ENCODE data around the gene ALK. TPM values are rescaled to one million over a fixed set of nuclear protein-coding genes. Genes with fewer than 3 reads are reported as not detected.
A peak's percentile ranks its signal among the peaks of the same experiment; 100 is the strongest.

The ALK gene
- total RNA-seq, 1 experiment from 2014 or later = 0.06 TPM

DNA sequence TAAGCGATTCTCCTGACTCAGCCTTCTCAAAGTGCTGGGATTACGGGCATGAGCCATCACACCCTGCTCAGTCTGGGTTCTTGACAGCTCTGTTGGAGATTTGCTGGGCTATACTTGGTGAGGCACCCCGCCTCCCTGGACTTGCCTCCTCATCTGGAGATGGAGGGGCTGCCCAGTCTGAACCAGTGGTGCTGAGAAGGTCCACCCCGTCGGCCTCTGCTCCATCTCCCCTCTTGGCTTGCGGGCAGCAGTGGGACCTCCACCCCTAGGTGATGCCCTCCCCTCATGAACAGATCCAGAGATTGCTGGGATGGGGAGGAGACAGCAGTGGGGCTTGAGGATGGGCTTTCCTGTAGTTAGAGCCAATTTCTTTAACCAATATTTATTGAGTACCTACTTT, 685.3 kb downstream of the ALK start:
- no peak for DNase-seq (ENCODE audit: low read depth)

- no peak for DNase-seq (ENCODE audit: low read depth)
Observed at GRCh38 chr2:29235411-29235810, 686.0 kb downstream of the ALK start.

DNA sequence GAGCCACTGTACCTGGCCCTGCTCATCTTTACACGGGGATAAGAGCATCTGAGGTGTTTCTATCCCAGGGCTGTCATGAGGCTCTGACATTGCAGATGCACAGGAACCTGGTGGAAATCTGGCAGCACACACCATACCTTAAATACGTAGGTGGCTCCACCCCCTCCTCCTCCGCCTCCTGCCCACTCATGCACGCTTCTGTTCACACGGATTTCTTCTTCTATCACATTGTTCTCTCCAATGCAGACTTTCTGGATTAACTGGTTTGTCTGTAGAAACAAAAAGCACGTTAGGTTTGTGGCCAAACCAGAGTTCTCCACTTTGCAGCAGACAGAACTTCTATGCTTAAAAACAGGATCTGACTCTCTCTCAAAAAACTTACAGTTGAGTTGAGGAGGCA, 688.0 kb downstream of the ALK start:
- no peak for DNase-seq (ENCODE audit: low read depth)

DNA sequence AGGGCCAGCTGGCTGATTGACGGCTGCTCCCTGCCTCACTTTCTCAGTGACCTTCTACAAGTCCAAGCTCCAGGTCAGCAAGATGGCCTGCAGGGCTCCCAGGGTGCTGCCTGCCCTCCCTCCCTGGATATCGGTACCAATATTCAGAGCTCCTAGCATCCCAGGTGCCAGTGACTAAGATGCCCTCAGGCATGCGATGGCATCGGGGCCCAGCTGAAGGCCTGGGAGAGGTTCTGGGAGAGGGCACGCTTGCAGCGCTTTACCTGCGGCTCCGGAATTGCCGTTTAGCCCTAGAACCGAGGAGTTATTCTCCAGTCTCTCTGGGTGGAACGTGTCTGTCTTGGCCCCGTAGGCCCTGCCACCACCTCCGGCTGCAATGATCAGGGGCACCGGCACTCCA, 689.3 kb downstream of the ALK start:
- no peak for DNase-seq (ENCODE audit: low read depth)

- no peak for DNase-seq (ENCODE audit: low read depth)
Observed at GRCh38 chr2:29229640-29230039, 691.7 kb downstream of the ALK start.

- no peak for DNase-seq (ENCODE audit: low read depth)
Observed at GRCh38 chr2:29228947-29229346, 692.4 kb downstream of the ALK start.

GRCh38 chr2:29227935-29228675, 693.3 kb downstream of the ALK start:
- peak; percentile 86 for DNase-seq (ENCODE audit: low read depth)

DNA sequence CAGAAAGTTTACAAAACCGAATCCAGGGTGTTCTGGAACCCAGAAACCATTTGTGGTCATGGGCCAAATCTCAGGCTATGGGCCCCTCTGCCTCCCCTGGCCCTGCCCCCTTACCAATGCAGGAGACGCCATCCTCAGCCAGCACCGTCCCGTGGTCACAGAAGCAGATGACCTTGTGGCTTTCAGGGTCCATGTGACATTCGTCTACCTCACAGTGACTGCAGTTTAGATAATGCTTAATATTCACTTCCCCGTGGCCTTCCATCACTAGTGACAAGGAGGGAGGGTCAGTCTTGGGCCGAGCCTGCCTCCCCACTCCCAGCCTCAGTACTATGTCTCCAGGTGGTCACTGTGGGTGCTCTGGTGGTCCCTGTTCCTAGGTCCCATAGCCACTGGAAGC, 694.6 kb downstream of the ALK start:
- DNase-seq (ENCODE audit: low read depth) = no peak

GRCh38 chr2:29226375-29226774, 695.0 kb downstream of the ALK start:
- no peak for DNase-seq (ENCODE audit: low read depth)

DNA sequence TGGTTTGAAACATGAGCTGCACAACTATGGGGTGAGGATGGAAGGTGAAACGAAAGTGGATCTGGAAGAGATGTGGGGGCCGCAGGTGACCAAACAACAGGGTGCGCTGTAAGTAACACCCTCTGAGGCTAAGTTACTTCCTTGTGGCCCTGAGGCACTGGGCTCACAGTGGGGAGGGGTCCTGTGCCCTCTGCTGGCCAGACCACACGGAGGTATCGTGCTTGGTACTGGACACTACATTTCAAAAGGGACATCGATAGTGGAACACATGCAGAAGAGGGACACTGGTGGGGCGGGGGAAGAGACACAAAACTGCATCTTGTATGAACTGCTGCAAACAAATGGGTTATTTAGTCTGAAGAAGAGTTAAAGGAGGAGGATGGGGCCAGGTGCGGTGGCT, 695.6 kb downstream of the ALK start:
- DNase-seq (ENCODE audit: low read depth) = no peak

GRCh38 chr2:29224693-29225551, 696.5 kb downstream of the ALK start:
- no peak for DNase-seq (ENCODE audit: low read depth)

DNA sequence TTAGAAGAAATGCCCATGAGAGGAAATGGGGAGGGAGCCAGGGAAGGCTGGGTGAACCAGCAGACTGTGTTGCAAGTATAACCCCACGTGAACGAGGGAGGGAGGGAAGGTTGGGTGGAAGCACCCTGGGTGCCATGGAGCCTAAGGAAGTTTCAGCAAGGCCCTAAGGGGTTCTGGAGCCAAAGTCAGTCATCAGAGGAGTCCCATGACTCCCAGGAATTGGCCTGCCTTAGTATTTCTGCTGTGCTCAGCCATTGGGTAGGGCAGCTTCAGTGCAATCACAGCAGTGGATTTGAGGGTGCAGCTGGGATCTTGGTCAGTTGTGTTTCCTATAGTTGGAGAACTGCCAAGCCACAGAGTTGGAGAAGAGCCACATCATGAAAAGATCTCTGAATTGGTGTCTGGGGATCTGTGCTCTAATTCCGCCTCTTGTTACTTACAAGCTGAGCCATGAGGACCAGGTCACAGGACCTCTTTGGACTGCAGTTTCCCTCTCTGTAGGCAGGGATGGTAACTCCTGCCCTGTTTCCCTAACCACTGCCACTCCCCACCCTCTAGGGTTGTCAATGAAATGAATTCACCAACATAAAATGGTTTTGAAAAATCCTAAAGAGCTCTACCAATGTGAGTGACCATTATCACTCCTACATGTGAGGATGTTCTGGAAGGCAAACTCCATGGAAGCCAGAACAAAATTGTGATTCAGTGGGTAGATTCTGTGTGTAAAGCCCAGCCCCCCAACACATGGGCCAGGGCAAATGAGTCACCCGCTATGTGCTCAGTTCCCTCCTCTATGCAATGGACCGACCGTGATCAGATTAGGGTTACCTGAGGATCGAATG, 697.3 kb downstream of the ALK start:
- peak; percentile 72 for DNase-seq (ENCODE audit: low read depth)

- no peak for DNase-seq (ENCODE audit: low read depth)
Observed at GRCh38 chr2:29223257-29223656, 698.1 kb downstream of the ALK start.

GRCh38 chr2:29222381-29223179, 698.8 kb downstream of the ALK start:
- no peak for DNase-seq (ENCODE audit: low read depth)

- DNase-seq (ENCODE audit: low read depth) = no peak
Observed at GRCh38 chr2:29220506-29221270, 700.7 kb downstream of the ALK start.

DNA sequence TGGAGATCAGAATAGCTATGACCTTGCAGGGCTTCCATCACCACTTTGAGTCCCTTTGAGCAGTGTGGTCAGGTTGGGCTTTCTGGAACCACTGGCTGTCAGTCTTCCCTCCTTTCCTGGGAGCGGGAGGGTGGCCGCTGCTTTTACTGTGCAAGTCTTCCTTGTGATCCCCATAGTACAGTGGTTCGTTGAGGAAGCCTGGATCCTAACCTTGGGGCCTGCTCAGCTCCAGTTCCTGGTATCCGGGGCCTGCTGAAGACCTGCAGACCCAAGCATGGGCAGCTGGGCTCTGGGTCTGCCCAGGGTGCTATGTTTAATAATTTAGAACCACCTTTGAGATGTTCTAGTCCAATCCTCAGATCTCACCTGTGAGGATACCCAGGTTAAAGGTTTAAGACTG, 702.0 kb downstream of the ALK start:
- DNase-seq (ENCODE audit: low read depth) = no peak

GRCh38 chr2:29218550-29219125, 702.7 kb downstream of the ALK start:
- no peak for DNase-seq (ENCODE audit: low read depth)

GRCh38 chr2:29218071-29218470, 703.3 kb downstream of the ALK start:
- DNase-seq (ENCODE audit: low read depth) = no peak

DNA sequence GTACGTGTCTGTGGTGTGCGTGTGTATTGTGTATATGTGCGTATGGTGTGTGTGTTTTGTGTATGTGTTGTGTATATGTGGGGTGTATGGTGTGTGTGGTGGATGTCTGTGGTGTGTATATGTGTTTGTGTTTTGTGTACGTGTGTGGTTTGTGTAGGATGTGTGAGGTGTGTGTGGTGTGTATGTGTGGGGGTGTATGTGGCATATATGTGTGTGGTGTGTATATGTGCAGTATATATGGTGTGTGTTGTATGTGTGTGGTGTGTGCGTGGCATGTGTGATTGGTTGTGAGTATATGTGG, 704.8 kb downstream of the ALK start:
- no peak for DNase-seq (ENCODE audit: low read depth)

All from HT1080 (cell line).